Bone marrow (tissue), 2 donors: ENCODE results near the gene ZBTB48.
"Not testable (repeated sequence)": the region's sequence is repeated elsewhere in the genome, so short reads cannot be mapped to it uniquely, and the experiment has no call there.

ENCODE experiments used
- DNase-seq, 2 donors: peaks; one replicate each; lab custom pipeline; 2025; lab: John Stamatoyannopoulos, UW

The ZBTB48 gene

DNA sequence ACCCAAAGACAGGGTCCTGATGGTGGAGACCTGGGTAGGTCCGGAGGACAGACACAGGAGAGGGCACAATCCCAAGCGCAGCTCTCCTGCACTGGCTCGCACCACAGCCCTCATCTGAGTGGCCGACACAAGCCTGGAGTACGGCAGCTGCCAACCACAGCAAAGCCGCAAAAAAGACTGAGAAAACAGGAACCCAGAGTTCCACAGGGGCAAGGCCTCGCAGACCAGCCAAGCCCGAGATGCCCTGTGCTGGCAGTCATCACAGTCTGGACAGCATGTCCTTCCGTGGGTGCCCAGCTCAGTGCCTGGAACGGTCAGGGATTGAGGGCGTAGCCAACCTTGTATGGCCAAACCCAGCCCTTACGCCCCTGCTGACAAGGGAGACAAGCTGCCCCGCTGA, 11.4 kb downstream of the ZBTB48 start:
- peak in 1 of 2 donors; percentile 10 for DNase-seq

DNA sequence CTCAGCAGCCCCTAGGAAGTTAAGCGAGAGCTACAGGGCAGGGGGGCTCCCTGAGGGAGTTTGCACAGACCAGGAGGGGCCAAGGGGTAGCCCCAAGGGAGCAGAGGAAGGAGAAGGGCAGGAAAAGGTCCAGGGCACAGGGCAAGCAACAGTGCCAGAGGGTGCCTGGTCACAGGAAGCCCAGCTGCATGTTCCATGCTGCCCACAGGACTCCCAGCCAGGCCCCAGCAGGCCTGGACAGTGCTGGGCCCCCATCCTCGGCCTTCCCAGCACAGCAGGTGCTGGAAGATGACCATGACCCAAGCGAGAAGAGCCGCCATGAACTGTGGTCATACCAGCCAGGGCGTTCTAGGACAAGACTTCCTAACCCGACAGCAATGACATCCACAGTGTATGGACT, 11.8 kb downstream of the ZBTB48 start:
- DNase-seq, result no peak

DNA sequence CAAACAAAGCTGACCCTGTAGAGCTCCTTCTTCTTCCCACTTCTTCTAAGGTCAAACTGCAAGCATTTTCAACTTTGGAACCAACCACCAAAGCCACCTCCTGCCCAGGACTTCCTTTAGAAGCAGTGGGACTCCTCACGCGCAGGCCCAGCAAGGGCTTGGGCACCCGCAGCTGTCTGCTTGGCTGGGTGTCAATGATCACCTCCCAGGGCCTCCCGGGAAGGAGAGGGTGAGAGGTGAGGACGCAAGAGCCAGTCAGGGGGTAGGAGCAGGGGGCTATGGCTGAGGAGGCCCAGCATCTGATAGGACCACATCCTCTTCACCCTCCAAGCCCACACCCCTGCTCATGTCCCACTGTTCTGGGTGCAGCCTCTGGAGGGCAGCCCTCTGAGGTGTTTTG, 12.6 kb downstream of the ZBTB48 start:
- no peak for DNase-seq

DNA sequence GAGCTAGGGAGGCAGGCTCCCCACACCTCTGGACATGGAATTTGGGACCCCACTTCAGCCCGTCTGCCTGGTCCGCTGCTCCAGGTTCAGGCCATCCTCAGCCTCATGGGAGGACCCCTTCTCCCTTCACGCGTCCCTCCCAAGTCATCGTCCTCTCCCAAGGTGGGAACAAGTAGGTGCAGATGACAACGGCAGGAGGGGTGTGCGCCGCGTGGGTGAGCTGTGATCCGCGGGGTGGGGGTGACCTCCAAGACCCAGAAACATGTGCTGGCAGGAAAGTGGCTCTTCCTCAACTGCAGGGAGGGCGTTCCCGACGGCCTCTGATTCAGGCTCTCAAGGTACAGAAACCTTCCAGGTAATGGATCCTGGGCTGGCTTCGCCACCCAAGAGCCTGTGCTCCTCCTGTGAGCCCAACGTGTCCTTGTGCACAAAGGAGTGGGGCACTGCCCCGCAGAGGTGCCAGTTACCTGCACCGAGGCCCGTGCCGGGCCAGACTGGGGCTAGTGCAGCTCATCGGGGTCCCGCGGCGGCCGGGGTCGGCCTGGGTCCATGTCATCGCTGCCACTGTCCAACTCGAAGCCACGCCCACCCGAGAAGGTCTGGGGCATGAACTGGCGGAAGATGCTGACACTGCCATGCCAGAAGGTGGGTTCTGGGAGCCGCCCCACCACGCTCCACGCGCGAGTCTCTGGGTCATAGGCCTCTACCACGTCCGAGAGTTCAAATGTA, 13.2 kb downstream of the ZBTB48 start:
- DNase-seq, result no peak

DNA sequence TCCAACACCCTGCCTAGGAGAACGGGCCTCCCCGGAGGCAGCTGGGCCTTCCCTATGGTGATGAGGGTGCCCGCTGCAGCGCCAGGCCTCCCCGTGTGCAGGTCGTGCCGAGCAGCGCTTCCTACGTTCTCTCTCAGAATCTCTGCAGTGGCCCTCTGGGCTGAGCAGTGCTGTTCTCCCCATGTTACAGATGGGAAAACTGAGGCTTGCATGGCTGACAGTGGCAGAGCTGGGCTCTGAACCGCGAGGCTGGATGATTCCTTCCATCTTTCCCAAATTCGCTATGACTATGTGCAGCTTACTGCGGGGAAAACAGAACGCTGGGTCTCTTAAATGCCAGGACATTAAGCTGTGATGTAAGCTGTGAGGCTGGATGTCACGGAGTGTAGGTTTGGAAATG, 14.0 kb downstream of the ZBTB48 start:
- no peak for DNase-seq

DNA sequence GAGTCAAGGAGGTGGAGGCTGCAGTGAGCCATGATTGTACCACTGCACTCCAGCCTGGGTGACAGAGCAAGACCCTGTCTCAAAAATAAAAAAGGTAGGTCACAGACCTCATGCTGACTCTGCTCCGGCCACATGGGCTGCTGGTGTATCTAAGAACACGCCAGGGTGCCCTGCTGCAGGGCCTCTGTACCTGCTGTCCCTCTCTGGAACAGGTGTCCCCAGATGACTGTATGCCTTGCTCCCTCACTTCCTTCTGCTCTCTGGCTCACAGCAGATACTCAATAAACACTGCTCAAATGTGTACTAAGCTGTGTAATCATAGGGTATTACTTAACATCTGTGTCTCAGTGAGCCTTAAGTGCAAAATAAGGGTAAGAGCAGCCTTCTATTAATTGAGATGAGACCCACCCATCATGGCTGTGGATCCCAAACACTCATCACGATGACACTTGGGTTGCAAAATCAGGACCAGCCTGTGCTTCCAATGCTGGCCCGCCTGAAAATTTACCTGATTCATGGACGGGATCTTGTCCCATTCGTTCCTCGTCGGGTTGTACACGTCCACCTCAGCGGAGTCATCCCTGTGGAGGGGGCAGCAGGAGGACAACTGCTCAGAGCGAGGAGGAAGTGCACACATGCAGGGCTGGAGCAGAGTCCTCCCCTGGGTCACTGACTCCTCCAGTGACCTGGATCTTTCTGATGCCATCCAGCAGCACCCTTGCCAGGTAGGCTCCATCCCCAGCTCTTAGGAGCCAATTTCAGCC, 15.4 kb downstream of the ZBTB48 start:
- no peak for DNase-seq

DNA sequence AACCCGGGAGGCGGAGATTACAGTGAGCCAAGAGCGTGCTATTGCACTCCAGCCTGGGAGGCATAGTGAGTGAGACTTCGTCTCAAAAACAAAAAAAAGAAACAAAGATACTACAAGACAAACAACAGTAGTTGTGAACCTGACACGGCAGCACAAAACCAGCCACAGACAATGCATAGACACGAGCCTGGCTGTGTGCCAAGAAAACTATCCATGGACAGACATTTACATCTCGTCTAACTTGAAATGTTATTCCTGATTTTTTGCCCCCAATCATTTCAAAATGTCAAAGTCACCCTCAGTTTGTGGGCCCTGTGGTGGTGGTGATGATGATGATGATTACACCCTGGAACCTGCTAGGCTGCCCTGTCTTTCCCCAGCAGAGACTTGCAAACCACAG, 16.6 kb downstream of the ZBTB48 start:
- no peak for DNase-seq

DNA sequence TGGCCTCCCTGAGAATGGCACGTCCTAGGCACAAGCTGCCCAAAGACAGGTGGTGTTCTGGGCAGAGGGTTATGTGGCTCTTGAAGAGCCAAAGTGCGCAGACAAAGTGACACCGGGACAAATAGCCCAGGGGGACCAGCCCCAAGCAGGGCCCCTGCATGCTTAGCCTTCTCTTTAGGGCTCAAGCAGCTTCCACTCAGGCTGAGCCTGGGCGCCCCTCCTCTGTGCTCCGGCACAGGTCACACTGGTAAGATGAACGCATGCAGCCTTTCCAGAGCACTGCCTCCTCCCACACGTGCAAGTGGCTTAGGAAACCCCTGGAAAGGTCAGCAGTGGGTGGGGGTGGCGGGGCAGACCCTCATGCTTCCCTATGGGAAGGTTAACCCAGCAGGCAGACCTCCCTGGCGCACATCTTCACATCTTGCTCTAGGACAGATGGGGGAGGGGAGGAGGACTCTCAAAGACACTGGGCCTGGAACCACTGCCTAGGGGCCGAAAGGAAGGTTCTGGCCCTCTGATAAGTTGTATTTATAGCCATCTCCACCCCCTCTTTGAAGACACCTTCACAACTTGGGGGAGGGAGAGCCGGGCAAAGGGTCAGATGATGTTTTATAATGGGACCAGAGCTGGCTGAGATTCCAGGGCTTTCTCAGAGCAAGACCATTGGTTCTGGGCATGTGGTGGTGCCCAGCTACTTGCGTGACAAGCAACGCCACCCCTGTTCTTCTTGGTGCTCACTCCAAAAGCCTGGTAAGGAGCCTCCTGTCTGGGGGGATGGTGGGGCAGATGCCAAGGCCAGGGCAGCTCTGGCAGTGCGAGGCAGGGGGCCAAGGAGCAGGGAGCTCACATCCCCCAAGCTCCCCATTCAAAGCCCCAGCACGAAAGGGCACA, 17.3 kb downstream of the ZBTB48 start:
- no peak for DNase-seq

DNA sequence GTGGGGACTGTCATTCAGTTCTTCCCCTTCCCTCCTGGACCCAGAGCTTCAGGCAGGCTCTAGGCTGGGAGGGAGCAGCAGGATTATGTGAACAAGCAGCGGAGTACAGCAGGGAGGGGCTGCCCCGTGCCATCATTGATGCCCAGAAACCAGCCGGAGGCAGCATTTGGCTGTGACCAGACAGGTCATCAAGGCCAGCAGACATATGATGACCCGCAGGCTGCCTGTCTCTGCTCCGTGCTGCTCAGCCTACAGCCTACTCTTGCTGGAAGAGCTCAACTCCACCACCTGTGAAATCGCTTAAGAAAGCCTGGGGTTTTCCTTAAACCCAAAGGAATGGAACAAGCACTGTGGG, 18.0 kb downstream of the ZBTB48 start:
- DNase-seq, result no peak

DNA sequence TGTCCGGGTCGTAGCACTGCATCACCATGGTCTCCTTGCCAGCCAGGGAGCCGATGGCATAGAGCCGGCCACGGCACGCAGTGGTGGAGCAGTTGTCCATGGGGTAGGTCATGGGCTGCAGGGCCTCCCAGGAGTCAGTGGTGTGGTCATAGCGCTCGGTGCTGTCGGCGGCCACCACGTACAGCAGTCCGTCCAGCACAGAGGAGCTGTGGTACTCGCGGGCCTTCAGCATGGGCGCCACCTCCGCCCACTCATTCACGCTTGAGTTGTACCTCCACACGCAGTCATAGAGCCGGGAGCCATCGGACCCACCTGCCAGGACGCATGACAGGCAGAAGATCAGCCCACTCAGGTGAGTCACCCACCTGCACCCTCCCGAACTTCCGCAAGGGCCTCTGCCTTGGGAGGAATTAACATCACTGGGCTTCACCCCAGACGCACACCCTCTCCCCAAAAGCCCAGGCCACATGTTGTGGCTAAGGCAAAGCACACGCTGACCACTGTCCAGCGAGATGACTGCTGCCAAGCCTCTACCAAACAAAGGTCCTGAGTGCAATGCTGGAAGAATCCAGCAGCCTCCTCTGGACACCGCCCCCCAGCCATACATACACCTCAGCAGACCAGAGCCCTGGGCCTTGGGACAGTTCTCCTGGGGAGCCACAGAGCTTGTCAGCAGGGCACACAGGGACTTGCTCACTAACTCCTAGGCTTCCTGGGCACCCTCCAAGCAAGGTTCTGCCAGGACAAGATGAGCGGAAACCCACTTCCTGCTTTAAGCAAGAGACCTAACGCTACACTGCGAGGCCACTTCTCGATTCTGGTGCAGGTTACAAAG, 19.6 kb downstream of the ZBTB48 start:
- DNase-seq, result peak; percentile 16 to 54

DNA sequence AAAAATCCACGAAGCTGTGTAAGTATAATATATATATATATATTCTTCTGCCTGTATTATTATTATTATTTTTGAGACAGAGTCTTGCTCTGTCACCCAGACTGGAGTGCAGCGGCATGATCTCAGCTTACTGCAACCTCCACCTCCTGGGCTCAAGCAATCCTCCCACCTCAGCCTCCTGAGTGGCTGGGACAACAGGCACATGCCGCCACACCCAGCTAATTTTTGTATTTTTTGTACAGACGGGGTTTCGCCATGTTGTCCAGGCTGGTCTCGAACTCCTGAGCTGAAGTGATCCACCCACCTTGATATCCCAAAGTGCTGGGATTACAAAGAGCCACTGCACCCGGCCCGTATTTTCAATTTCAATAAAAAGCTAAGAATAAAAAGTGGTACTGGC, 20.2 kb downstream of the ZBTB48 start:
- DNase-seq, result not testable (repeated sequence)

DNA sequence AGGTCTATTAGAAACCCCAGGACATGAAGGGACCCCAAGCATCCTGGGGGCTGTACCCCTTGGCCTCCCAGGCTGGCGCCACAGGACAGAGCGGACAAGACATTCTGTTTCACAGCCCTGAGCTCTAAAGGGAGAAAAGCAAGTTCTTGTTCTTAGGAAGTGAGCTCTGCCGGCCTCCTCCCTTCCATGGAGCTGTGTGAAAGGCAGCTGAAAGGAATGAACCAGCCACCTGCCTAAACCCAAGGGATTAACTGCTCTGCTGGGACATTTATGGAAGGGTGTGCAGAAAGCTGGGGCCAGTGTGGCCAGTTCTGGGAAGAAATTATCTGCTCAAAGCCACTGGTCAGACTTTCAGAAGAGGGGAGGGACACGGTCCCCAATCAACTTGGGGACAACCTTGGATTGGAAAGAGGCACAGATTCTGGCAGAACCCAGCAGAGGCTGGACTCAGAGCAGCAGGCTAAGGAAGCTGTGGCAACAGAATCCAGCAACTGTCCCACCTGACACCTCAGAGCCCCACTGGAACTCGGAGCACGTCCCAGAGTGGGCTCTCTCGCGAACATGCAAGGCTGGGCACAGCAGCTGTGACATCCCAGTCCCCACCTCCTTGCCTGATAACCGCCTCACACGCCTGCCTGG, 20.7 kb downstream of the ZBTB48 start:
- no peak for DNase-seq

DNA sequence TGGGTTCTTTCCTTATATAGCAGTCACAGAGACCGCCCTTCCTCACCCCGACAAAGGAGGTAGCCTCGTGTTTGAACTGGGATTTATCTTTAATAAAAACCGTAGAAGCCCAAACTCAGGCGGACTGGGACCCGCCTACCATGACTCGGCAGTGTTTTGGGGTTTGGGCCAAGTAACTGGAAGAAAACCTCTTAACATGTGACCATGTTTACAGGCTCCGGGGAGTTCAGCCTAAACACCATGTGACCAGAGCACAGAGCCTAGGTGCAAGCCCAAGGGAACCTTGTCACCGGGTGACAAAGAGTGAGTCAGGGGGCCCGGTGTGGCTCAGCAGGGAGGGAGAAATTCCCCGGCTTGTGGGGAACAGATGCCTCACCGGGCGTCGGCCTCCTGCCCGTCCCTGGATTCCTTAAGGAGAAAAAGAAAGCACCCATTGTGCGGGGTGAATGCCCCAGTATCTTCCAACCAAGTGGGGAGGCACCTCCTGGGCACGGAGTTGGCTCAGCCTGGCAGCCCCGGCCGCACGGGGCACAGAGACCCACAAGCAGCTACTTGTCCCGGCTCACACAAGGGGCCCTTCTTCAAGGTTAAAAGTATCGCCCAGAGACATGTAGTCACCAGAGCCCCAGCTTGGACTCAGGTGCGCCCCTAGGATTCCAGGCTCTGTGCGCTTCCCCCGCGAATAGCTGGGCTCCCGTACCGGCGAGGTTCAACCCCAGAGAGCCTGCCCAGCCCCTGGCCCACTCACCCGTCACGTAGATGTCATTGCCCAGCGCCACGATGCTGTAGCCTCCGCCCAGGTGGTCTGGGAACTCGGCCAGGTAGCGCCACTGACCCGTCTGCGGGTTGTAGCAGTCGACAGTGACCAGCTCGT, 21.5 kb downstream of the ZBTB48 start:
- DNase-seq, result peak; percentile 71 to 82

DNA sequence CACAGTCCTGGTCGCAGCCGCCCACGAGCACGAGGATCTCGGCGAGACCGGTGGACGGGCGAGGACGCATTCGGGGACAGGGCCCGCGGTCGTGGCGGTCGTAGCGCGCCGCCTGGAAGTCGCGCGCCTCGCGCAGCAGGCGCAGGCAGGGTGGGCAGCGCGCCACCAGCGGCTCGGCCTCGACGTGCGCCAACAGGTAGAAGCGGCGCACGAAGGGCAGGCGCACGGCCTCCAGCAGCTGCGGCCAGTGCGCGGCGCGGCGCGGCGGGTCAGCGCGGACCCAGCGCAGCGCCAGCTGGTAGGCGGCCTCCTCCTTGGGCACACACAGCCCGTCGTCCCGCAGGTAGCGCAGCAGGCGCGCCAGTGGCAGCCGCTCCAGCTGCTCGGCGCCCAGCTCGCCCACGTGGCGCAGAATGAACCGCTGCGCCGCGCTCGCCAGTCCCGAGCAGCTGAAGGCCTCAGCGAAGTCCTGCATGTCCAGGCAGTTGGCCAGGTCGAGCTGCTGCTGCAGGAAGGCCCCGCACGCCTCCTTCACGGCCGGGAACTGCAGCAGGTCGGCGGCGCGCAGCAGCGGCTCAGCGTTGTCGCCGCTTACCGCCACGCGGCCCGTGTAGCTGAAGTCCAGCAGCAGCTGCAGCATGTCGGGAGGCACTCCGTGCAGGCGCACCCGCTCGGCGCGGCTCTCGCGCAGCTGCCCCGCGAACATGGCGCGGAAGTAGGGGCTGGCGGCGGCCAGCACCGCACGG, 22.3 kb downstream of the ZBTB48 start:
- no peak for DNase-seq

DNA sequence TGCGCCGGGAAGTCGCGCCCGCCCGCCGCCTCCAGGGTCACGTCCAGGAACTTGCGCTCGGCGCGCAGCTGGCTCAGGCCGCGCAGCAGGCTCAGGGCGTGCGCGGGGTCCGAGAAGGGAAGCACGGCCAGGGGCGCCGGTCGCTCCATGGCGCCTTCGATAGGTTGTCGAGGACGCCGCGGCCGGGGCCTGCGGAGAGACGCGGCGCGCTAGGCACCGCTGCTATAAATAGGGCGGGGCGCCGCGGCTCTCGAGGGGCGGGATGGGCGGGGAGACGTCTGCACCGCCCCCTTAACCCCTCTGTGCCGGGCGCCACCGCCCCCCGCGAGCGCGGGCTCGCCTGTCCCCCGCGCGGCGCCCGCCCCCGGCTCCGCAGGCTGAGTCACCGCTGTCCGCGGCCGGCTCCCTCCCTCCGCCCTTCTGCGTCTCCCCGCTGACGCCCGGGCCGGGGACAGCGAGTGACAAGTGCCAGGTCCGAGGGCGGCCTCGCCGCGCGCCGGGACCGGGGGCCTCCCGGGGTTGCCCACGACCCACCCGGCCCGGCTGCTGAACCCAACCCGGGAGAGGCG, 23.0 kb downstream of the ZBTB48 start, which contains the start of gene KLHL21:
Gene KLHL21, minus strand, starts transcription at position 201 of the 569 bp plus-strand sequence. Its CDS starts 52 bp downstream, at position 149.
- DNase-seq, result peak; percentile 85 to 90

DNA sequence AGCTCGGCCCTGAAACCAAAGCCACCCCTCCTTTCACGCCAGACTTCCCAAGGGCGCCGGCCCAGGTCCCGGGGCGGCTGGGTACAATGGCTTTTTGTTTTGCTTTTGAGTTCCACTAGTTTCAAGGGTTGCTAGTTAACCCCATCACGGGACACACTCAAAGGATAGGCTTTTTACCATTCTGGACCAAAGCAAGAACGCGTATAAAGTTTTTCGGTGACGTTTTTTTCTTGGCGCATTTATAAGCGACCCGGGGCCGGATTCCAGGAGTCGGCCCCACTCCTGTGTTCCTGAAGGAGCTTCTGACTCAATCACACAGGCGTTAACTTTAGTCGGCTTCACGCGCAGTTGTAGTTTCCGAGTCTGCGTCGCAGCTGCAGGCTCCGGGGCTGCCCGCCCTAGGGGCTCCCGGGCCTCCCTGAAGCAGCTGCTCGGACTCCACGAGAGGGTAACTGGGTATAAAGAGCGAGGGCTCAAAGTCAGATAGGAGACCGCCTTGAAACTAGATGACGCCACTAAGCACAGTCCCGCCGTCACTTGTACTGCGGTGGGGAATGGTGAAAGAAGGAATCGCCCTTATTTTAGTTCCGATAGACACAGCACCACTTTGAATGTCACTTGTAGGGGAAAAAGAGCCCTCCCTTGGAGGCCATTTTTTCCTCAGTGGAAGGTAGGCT, 23.6 kb downstream of the ZBTB48 start:
- peak; percentile 65 to 90 for DNase-seq

DNA sequence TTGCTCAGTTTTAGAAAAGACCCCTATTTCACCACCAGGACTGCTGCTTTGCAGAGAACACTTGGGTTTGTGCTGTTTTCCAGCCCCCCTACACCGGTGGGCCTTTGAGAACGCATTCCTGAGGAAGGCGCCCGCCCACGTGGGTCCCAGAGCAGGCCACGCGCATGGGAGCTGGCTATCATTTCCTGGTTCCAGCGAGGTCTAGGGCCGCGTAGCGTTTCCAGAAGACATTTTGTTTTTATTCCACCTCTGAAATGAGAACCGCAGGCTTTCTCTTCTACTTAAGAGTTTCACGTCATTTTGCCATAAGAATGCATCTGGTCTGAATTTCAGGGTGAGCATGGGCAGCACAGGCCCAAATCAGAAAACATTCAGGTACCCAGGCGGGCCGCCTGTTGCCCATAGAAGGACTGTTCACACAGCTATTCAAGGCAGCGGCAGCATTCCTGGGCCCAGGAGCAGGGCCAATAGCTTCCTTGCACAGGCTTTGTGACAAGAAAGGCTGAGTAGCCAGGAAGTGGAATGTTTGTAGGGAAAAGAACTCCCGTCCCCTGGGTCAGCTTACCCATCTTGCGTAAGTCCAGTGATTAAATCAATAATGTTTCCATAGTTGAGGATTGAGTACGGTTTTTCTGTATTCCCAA, 24.2 kb downstream of the ZBTB48 start:
- DNase-seq, result no peak
